Loucy (cell line): Measurements from ENCODE around the gene BAG1.

Experiments used
- H2AFZ ChIP-seq: fragments of 200-600 bp; sonication (generic); 2 replicates; pipeline ENCODE4 v1.6.0; 2016; ENCODE audit warnings: antibody characterized with exemption, mild to moderate bottlenecking, low read length, moderate library complexity
- H3F3A ChIP-seq: fragments of 200-600 bp; 2 replicates; pipeline ENCODE4 v1.6.0; 2016; ENCODE audit warnings: antibody characterized with exemption, low read depth, mild to moderate bottlenecking
- H3K27me3 ChIP-seq: fragments of 200-600 bp; sonication (generic); 2 replicates; pipeline ENCODE4 v1.6.1; 2014; ENCODE audit warnings: low read length, mild to moderate bottlenecking; ENCODE audit not compliant: insufficient read depth, poor library complexity, severe bottlenecking
- H3K36me3 ChIP-seq: fragments of 200-600 bp; sonication (generic); 2 replicates; pipeline ENCODE4 v1.6.1; 2016; ENCODE audit warnings: low read length; ENCODE audit not compliant: insufficient read depth
- H3K4me1 ChIP-seq: fragments of 200-600 bp; sonication (generic); 2 replicates; pipeline ENCODE4 v1.5.1; 2014; ENCODE audit warnings: low read length, mild to moderate bottlenecking; ENCODE audit not compliant: insufficient read depth, poor library complexity, severe bottlenecking
- H3K4me2 ChIP-seq: fragments of 200-600 bp; sonication (generic); 2 replicates; pipeline ENCODE4 v1.6.0; 2014; ENCODE audit warnings: antibody characterized with exemption, low read length, low read depth, mild to moderate bottlenecking; ENCODE audit not compliant: poor library complexity, severe bottlenecking
- H3K4me3 ChIP-seq: fragments of 200-600 bp; sonication (generic); 2 replicates; pipeline ENCODE4 v1.5.1; 2014; ENCODE audit warnings: low read length, mild to moderate bottlenecking, mixed read lengths; ENCODE audit not compliant: poor library complexity, severe bottlenecking
- H3K79me2 ChIP-seq: fragments of 200-600 bp; sonication (generic); 2 replicates; pipeline ENCODE4 v1.6.1; 2014; ENCODE audit warnings: low read length; ENCODE audit not compliant: insufficient read depth
- H3K9ac ChIP-seq: fragments of 200-600 bp; sonication (generic); 2 replicates; pipeline ENCODE4 v1.6.0; 2014; ENCODE audit warnings: mild to moderate bottlenecking, low read depth, low read length, moderate library complexity; ENCODE audit not compliant: poor library complexity, severe bottlenecking
- H3K9me2 ChIP-seq: fragments of 200-600 bp; sonication (generic); replicated peaks from 2 replicates; pipeline ENCODE4 v1.6.1; 2016; ENCODE audit warnings: low read depth, low read length, mixed read lengths
- H3K9me3 ChIP-seq: fragments of 200-600 bp; sonication (generic); 2 replicates; pipeline ENCODE4 v1.6.1; 2014; ENCODE audit warnings: mild to moderate bottlenecking, antibody characterized with exemption, low read length, low read depth; ENCODE audit not compliant: insufficient read depth
- H4K20me1 ChIP-seq: fragments of 200-600 bp; sonication (generic); 2 replicates; pipeline ENCODE4 v1.6.0; 2014; ENCODE audit warnings: antibody characterized with exemption, low read length, mild to moderate bottlenecking; ENCODE audit not compliant: insufficient read depth, poor library complexity, severe bottlenecking
- CTCF ChIP-seq: fragments of 200-600 bp; sonication (generic); conservative IDR thresholded peaks from 2 replicates; pipeline ENCODE4 v1.5.1; 2014; ENCODE audit warnings: mild to moderate bottlenecking, antibody characterized with exemption, low read length
- EZH2phosphoT487 ChIP-seq: fragments of 200-600 bp; IDR thresholded peaks from 2 replicates; pipeline ENCODE4 v1.6.1; 2018; ENCODE audit warnings: antibody characterized with exemption, mild to moderate bottlenecking, moderate library complexity, borderline replicate concordance

The BAG1 gene

GRCh38 chr9:33304362-33304761, 39.9 kb upstream of the BAG1 start:
- H3K27me3 ChIP-seq = no peaks in the 10 kb centered on the region
- no peak overlapping the region for H3K4me3 ChIP-seq
- peaks cover 2% of the 10 kb centered on the region for H4K20me1 ChIP-seq
- H3K4me1 ChIP-seq = peaks cover 13% of the 10 kb centered on the region
- H3K9me2 ChIP-seq = no peaks in the 10 kb centered on the region
- no peak overlapping the region for H3K9ac ChIP-seq
- no peaks in the 10 kb centered on the region for H3F3A ChIP-seq
- H3K9me3 ChIP-seq = no peaks in the 10 kb centered on the region
- no peak for TF ChIP-seq CTCF
- no peak for TF ChIP-seq EZH2phosphoT487
- H3K36me3 ChIP-seq = peaks cover 84% of the 10 kb centered on the region
- no peak overlapping the region for H3K4me2 ChIP-seq
- peaks cover 13% of the 10 kb centered on the region; the same call in 1 of the 2 replicates for H3K79me2 ChIP-seq
- H2AFZ ChIP-seq = no peak overlapping the region

GRCh38 chr9:33300546-33300945, 36.0 kb upstream of the BAG1 start:
- peaks cover 48% of the 10 kb centered on the region for H3K4me1 ChIP-seq
- no peaks in the 10 kb centered on the region for H3K9me3 ChIP-seq
- peaks cover 62% of the 10 kb centered on the region for H3K36me3 ChIP-seq
- H4K20me1 ChIP-seq = peaks cover 13% of the 10 kb centered on the region
- H2AFZ ChIP-seq = no peak overlapping the region
- H3K4me2 ChIP-seq = peak overlapping the region; percentile 20
- no peaks in the 10 kb centered on the region for H3F3A ChIP-seq
- H3K79me2 ChIP-seq = peaks cover 51% of the 10 kb centered on the region
- H3K9ac ChIP-seq = no peak overlapping the region
- no peaks in the 10 kb centered on the region for H3K27me3 ChIP-seq
- TF ChIP-seq EZH2phosphoT487 (no peak), CTCF (no peak)
- no peaks in the 10 kb centered on the region for H3K9me2 ChIP-seq
- no peak overlapping the region for H3K4me3 ChIP-seq

GRCh38 chr9:33297432-33297831, 32.9 kb upstream of the BAG1 start:
- peaks cover 32% of the 10 kb centered on the region; the same call in 1 of the 2 replicates for H3K36me3 ChIP-seq
- TF ChIP-seq EZH2phosphoT487 (no peak), CTCF (no peak)
- H3K9ac ChIP-seq = peak overlapping the region; percentile 59
- H3F3A ChIP-seq = no peaks in the 10 kb centered on the region
- peak overlapping the region; percentile 26 for H3K4me3 ChIP-seq
- no peaks in the 10 kb centered on the region for H3K9me2 ChIP-seq
- H2AFZ ChIP-seq = no peak overlapping the region
- peak overlapping the region; percentile 64 for H3K4me2 ChIP-seq
- H3K79me2 ChIP-seq = peaks cover 80% of the 10 kb centered on the region
- peaks cover 23% of the 10 kb centered on the region for H4K20me1 ChIP-seq
- no peaks in the 10 kb centered on the region for H3K27me3 ChIP-seq
- H3K9me3 ChIP-seq = no peaks in the 10 kb centered on the region
- peaks cover 60% of the 10 kb centered on the region for H3K4me1 ChIP-seq
